Stomach (tissue), 4 donors: ENCODE measurements around the gene DDX60.

Experiments used
- CTCF ChIP-seq, 7 experiments: fragments of 450-650 bp in 4 of 7; fragments of 200-600 bp in 3 of 7; sonication (generic) in 3 of 7; IDR thresholded peaks; one replicate each; pipeline ENCODE4 v1.5.1; 2016 to 2019; ENCODE audit warnings: antibody characterized with exemption in 7 of 7, control low read depth in 2 of 7, mild to moderate bottlenecking in 1 of 7
- POLR2A ChIP-seq, 4 donors: fragments of 450-650 bp; IDR thresholded peaks; one replicate each; pipeline ENCODE4 v1.6.1; 2016; ENCODE audit warnings: antibody characterized with exemption in 4 of 4, control low read depth in 2 of 4, mild to moderate bottlenecking in 1 of 4, moderate library complexity in 1 of 4

GRCh38 chr4:168200685-168201084 is 117.9 kb downstream of the DDX60 start:
- TF ChIP-seq POLR2A (IDR thresholded peaks at IDR 0.05) (no peak), CTCF (IDR thresholded peaks at IDR 0.05) (no peak)
